HepG2 (cell line): Measurements from ENCODE around the gene SPAG9. TPM values are rescaled to one million over a fixed set of nuclear protein-coding genes. Genes with fewer than 3 reads are reported as not detected.

Experiments used
- AFF4 ChIP-seq: sonication (generic); formaldehyde crosslinking; IDR thresholded peaks from 2 replicates; pipeline ENCODE4 v1.4.0; 2020; ENCODE audit warnings: missing genetic modification reagents
- CERS6 ChIP-seq: sonication (generic); formaldehyde crosslinking; IDR thresholded peaks from 2 replicates; pipeline ENCODE4 v1.5.0; 2020; ENCODE audit warnings: missing genetic modification reagents
- FIP1L1 ChIP-seq: fragments of 200-400 bp; formaldehyde crosslinking; IDR thresholded peaks from 2 replicates; pipeline ENCODE4 v1.6.1; 2018; ENCODE audit warnings: low read depth, mild to moderate bottlenecking, low read length, moderate library complexity, borderline replicate concordance; ENCODE audit not compliant: insufficient read depth
- GLI4 ChIP-seq: sonication (generic); formaldehyde crosslinking; IDR thresholded peaks from 2 replicates; pipeline ENCODE4 v1.5.1; 2020; ENCODE audit warnings: missing genetic modification reagents, mild to moderate bottlenecking, moderate library complexity, borderline replicate concordance
- ISL2 ChIP-seq: sonication (generic); formaldehyde crosslinking; IDR thresholded peaks from 2 replicates; pipeline ENCODE4 v1.5.0; 2020; ENCODE audit warnings: missing genetic modification reagents
- KDM4B ChIP-seq: sonication (generic); formaldehyde crosslinking; IDR thresholded peaks from 2 replicates; pipeline ENCODE4 v1.4.0; 2020; ENCODE audit warnings: missing genetic modification reagents
- NR2F6 ChIP-seq, 2 experiments: IDR thresholded peaks; 2 replicates each; pipeline ENCODE4 v1.6.1; 2016; ENCODE audit warnings: antibody characterized with exemption in 1 of 2, mild to moderate bottlenecking in 1 of 2
- POLR2AphosphoS2 ChIP-seq: IDR thresholded peaks from 2 replicates; pipeline ENCODE4 v1.6.1; 2011; ENCODE audit warnings: low read depth, low read length, improper control_type of control experiment
- PRDM4 ChIP-seq: sonication (generic); formaldehyde crosslinking; IDR thresholded peaks from 2 replicates; pipeline ENCODE4 v1.9.0; 2021; ENCODE audit warnings: missing genetic modification reagents, borderline replicate concordance
- RBAK ChIP-seq: sonication (generic); formaldehyde crosslinking; IDR thresholded peaks from 2 replicates; pipeline ENCODE4 v1.5.1; 2020; ENCODE audit warnings: mild to moderate bottlenecking, missing genetic modification reagents
- SKIL ChIP-seq: sonication (generic); formaldehyde crosslinking; IDR thresholded peaks from 2 replicates; pipeline ENCODE4 v1.8.0; 2022; ENCODE audit warnings: missing genetic modification reagents, mild to moderate bottlenecking, moderate library complexity, borderline replicate concordance
- TFDP1 ChIP-seq: IDR thresholded peaks from 2 replicates; pipeline ENCODE4 v1.6.1; 2016; ENCODE audit warnings: missing compliant biosample characterization, missing genetic modification reagents, borderline replicate concordance
- WIZ ChIP-seq: sonication (generic); formaldehyde crosslinking; IDR thresholded peaks from 2 replicates; pipeline ENCODE4 v1.5.1; 2020; ENCODE audit warnings: mild to moderate bottlenecking, missing genetic modification reagents
- ZBTB38 ChIP-seq: sonication (generic); formaldehyde crosslinking; IDR thresholded peaks from 2 replicates; pipeline ENCODE4 v1.5.1; 2020; ENCODE audit warnings: mild to moderate bottlenecking, missing genetic modification reagents
- ZNF24 ChIP-seq: fragments of 450-650 bp; IDR thresholded peaks from 2 replicates; pipeline ENCODE4 v1.6.1; 2017; ENCODE audit warnings: antibody characterized with exemption, mild to moderate bottlenecking
- ZNF335 ChIP-seq: sonication (generic); formaldehyde crosslinking; IDR thresholded peaks from 2 replicates; pipeline ENCODE4 v1.4.0; 2020; ENCODE audit warnings: missing genetic modification reagents
- ZNF530 ChIP-seq: sonication (generic); formaldehyde crosslinking; IDR thresholded peaks from 2 replicates; pipeline ENCODE4 v1.5.0; 2020; ENCODE audit warnings: low read depth, mild to moderate bottlenecking, missing genetic modification reagents
- ZSCAN31 ChIP-seq: sonication (generic); formaldehyde crosslinking; IDR thresholded peaks from 2 replicates; pipeline ENCODE4 v1.5.0; 2020; ENCODE audit warnings: low read depth, mild to moderate bottlenecking, missing genetic modification reagents
- polyA plus RNA-seq, 8 experiments: library from polyadenylated mRNA; depleted of rRNA in 3 of 8; stranded (reverse) in 7 of 8; unstranded in 1 of 8; fragments of >200 nt; fragmentation: Illumina TruSeq in 4 of 8; extraction: Trizol in 4 of 8; gene quantifications; 2 replicates each; pipeline versions ENCODE4 v1.2.1 to v1.2.3, GENCODE V29; 2011 to 2016; ENCODE audit warnings: low read depth in 4 of 8, missing spikeins in 1 of 8, mixed read lengths in 1 of 8; ENCODE audit not compliant: insufficient read depth in 1 of 8
- total RNA-seq, 5 experiments: library from RNA; depleted of rRNA; stranded (reverse); fragments of >200 nt; fragmentation: Illumina TruSeq; extraction: Trizol; gene quantifications; 2 replicates each; pipeline ENCODE4 v1.2.3, GENCODE V29; 2016; ENCODE audit warnings: low read depth in 1 of 5

Gene SPAG9
- total and polyA plus RNA-seq, 2 of the 13 experiments (the other 11 are each of a cell fraction or from before 2014, with no cell fraction given): 43.2 to 78.6 TPM

- peak; percentile 16; the same call in 1 of the 2 replicates for TF ChIP-seq PRDM4 (CRISPR knock-in tag)
- peak; percentile 95 for TF ChIP-seq ISL2 (CRISPR knock-in tag)
- TF ChIP-seq ZNF335: peak; percentile 75; the same call in 1 of the 2 replicates
- TF ChIP-seq GLI4: peak; percentile 98; the same call in 1 of the 2 replicates
- TF ChIP-seq KDM4B (CRISPR knock-in tag): peak; percentile 51; the same call in 1 of the 2 replicates
- TF ChIP-seq CERS6 (CRISPR knock-in tag): no peak
- TF ChIP-seq ZBTB38: peak; percentile 96
- TF ChIP-seq ZSCAN31 (CRISPR knock-in tag): peak; percentile 94
- TF ChIP-seq TFDP1 (CRISPR knock-in tag): peak; percentile 93
- no peak for TF ChIP-seq ZNF530 (CRISPR knock-in tag)
- TF ChIP-seq FIP1L1: no peak; the same call in 1 of the 2 replicates
- TF ChIP-seq RBAK: peak; percentile 23
- TF ChIP-seq AFF4 (CRISPR knock-in tag): peak; percentile 93
- TF ChIP-seq SKIL (CRISPR knock-in tag): peak; percentile 99
- TF ChIP-seq WIZ (CRISPR knock-in tag): peak; percentile 82
- TF ChIP-seq ZNF24: no peak
- no peak for TF ChIP-seq POLR2AphosphoS2
- peak; percentile 87 for TF ChIP-seq NR2F6 (IDR thresholded peaks at IDR 0.05)
- TF ChIP-seq NR2F6 (CRISPR knock-in tag; IDR thresholded peaks at IDR 0.05): peak; percentile 97
Measured at GRCh38 chr17:50944054-50944901, 176.4 kb downstream of the SPAG9 start (continued).
